GM12865 (cell line): ENCODE results near the gene WSB2.

Source experiments
- DNase-seq: peaks from one replicate; pipeline ENCODE4 v3.0.0; 2010; ENCODE audit warnings: low read depth
- H3K4me3 ChIP-seq: 2 replicates; pipeline ENCODE4 v1.5.1; 2011; ENCODE audit warnings: mild to moderate bottlenecking, low read depth, low read length, control low read depth
- CTCF ChIP-seq: IDR thresholded peaks from 2 replicates; pipeline ENCODE4 v1.5.1; 2011; ENCODE audit warnings: low read length, control low read depth, low read depth, inconsistent platforms; ENCODE audit not compliant: insufficient read depth; ENCODE audit errors: missing control alignments

Gene WSB2

GRCh38 chr12:117998719-117999118, 62.3 kb downstream of the WSB2 start:
- no peak for TF ChIP-seq CTCF
- DNase-seq = no peak

GRCh38 chr12:117994551-117995438, 66.2 kb downstream of the WSB2 start:
- DNase-seq = no peak
- no peak overlapping the region for H3K4me3 ChIP-seq
- no peak for TF ChIP-seq CTCF

More at GRCh38 chr12:117998719-117999118, 62.3 kb downstream of the WSB2 start:
- H3K4me3 ChIP-seq = no peak overlapping the region

- H3K4me3 ChIP-seq = no peak overlapping the region
- TF ChIP-seq CTCF = no peak
- no peak for DNase-seq
Measured at GRCh38 chr12:117986705-117987469, 74.1 kb downstream of the WSB2 start.

- H3K4me3 ChIP-seq = no peak overlapping the region
- no peak for DNase-seq
- no peak for TF ChIP-seq CTCF
Measured at GRCh38 chr12:117985182-117985581, 75.8 kb downstream of the WSB2 start.
